T-helper 1 cell (primary cell): ENCODE results near the gene SQSTM1.
"Not testable (repeated sequence)": the region's sequence is repeated elsewhere in the genome, so short reads cannot be mapped to it uniquely, and the experiment has no call there.

Source experiments
- DNase-seq, 5 donors: peaks; one replicate each; pipeline ENCODE4 v3.0.0-alpha.2; 2012 to 2020
- total RNA-seq, 4 donors: gene quantifications; one replicate each; lab custom pipeline; 2026; lab: John Stamatoyannopoulos, UW

SQSTM1 gene
- 216 to 539 (median 342) reads per million in 4 donors for total RNA-seq

DNA sequence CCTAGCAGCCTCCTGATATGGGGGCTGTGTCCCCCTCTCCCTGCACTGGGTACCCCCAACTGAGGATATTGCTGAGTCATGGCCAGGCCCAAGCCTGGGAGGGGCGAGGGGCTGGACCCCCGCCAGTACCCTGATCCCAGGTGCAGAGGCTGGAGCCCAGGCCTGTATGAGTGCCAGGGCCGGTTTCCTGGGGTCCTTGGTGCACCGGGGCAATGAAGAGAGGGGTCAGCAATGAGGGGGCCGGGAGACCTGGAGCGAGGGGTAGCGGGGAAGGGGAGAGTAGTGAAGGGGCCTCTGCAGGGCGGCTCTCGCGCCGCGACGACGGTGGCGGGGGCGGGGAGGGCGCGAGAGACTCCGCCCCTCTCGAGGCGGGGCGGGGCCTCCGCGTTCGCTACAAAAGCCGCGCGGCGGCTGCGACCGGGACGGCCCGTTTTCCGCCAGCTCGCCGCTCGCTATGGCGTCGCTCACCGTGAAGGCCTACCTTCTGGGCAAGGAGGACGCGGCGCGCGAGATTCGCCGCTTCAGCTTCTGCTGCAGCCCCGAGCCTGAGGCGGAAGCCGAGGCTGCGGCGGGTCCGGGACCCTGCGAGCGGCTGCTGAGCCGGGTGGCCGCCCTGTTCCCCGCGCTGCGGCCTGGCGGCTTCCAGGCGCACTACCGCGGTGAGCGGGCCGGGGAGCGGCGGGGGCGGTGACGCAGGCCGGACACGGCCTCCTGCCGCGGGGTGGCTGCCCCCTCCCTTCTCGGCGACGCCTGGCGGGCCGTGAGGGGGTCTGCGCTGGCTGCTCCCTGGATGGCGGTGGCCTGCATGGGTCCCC lies at the start of gene SQSTM1:
TSS of gene SQSTM1 (plus strand) at position 423 of the 815 bp plus-strand sequence. CDS start at position 455, 32 bp downstream.
- DNase-seq, result peak; percentile 59 to 81 (median 73)

DNA sequence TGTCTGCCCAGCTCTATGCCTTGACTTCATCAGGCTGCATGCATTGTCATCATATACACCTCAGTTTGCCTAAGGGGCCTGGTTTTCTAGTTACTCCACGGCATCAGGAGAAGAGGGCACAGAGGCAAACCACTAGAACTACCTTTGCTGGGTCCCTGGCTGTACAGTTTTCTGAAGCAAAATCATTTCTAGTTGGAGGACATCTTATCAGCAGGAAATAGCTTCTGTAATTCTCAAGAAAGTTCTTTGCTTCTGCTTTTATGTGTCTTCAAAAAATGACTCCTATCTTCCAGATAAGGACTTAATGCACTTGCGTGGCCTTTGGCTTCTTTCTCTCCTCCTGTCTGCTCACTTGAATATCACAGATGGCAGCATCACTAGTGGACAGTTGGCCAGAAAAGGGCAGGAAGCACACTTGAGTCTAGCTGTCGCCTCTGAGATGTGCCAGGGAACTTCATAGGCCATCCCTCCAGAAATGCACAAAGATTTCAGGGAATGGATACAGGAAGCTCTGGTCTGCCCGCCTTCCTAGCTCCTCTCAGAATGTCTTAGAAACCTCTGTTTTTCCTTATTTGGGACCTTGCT lies 49.3 kb upstream of the SQSTM1 start:
- no peak for DNase-seq

GRCh38 chr5:179772351-179772750 lies 48.4 kb upstream of the SQSTM1 start:
- DNase-seq, result no peak

DNA sequence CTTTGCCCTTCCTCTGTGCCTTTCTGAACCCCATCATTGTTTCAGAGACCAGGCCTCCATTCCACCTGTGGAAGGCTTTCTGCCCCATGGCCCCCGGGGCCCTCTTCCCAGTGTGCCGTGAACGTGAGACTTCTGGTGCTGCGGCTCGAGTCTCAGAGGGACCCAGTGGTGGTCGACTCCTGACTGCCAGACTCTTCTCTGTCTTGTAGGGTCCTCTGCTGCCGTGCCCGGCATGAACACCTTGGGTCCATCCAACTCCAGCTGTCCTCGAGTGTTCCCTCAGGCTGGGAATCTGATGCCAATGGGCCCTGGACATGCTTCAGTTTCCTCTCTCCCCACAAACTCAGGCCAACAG lies 47.0 kb upstream of the SQSTM1 start:
- no peak for DNase-seq

- DNase-seq, result no peak
Observed at GRCh38 chr5:179774442-179774841, 46.3 kb upstream of the SQSTM1 start.

- DNase-seq, result no peak
Observed at GRCh38 chr5:179776411-179776938, 44.2 kb upstream of the SQSTM1 start.

GRCh38 chr5:179777456-179777855 lies 43.2 kb upstream of the SQSTM1 start:
- DNase-seq, result no peak

DNA sequence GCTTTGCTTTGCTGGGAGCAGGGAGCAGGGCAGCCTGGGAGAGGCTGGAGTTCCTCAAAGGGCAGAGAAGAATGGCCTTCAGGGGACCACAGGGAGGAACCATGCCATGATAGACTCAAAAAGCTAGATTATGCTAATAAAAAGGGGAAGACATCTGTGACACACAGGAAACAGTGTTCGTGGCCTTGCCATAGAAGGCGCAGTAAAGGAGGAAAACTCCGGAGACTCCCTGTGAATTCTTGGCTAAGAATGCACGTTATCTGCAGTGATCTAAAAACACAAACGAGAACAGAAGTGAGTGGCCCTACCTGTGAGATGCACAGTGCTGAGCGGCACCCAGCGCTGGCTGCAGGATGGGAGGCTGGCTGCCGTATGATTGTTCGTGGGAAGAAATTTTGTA lies 42.8 kb upstream of the SQSTM1 start:
- no peak for DNase-seq

GRCh38 chr5:179778591-179778990 lies 42.1 kb upstream of the SQSTM1 start:
- no peak for DNase-seq

DNA sequence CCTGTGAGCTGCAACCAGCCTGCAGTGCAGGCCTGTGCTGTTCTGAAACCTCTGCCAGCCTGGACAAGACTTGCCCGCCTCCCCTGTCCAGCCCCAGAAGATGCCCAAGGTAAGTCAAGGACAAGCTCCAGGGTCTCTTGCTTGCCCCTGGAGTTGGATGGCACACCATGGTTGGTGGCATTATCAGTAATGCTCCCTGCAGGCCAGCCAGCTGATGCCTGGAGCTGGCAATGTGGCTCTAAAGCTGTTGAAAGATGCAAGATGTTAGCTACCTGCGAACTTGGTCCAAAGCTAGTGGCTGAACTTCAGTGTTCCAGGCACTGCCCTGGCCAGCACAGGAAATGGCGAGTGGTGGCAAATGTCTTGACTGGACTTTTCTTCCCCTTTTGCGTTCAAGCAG lies 40.9 kb upstream of the SQSTM1 start:
- no peak for DNase-seq

GRCh38 chr5:179780362-179780761 lies 40.3 kb upstream of the SQSTM1 start:
- no peak for DNase-seq

GRCh38 chr5:179781846-179782245 lies 38.9 kb upstream of the SQSTM1 start:
- DNase-seq, result no peak

DNA sequence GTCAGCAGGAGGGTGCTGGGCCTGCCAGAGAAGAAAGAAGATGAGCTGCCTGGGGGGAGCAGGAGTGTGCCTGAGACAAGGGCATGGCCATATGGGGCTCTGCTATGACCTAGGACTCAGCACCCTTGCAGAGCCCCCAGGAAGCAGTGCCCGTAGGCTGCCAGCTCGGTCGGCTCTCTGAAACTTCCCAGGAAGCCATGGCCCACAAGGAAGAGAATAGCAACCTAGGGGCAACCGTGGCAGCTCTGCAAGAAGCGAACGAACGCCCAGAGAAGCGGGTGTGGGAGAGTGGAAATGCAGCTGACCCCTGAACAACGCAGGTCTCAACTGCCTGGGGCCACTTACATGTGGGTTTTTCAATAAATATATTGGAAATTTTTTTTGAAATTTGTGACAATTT lies 37.6 kb upstream of the SQSTM1 start:
- no peak for DNase-seq

DNA sequence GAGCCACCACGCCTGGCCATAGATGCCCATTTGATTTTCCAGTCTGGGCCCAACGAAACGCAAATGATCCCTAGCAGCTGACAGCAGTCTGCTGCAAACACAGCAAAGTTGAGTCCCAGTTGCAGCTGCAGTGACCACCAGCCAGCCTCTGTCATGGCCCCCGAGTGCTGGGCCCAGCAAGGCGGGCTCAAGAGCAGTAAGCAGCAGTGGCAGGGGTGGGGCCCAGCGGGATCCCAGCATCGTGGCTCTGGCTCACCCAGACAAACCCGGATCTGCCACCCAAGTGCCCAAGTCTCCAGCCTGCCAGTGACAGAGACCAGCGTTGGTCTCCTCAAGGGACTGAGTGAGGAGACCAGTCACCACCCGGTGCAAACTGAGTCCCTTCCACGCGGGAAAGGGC lies 33.8 kb upstream of the SQSTM1 start:
- no peak for DNase-seq

DNA sequence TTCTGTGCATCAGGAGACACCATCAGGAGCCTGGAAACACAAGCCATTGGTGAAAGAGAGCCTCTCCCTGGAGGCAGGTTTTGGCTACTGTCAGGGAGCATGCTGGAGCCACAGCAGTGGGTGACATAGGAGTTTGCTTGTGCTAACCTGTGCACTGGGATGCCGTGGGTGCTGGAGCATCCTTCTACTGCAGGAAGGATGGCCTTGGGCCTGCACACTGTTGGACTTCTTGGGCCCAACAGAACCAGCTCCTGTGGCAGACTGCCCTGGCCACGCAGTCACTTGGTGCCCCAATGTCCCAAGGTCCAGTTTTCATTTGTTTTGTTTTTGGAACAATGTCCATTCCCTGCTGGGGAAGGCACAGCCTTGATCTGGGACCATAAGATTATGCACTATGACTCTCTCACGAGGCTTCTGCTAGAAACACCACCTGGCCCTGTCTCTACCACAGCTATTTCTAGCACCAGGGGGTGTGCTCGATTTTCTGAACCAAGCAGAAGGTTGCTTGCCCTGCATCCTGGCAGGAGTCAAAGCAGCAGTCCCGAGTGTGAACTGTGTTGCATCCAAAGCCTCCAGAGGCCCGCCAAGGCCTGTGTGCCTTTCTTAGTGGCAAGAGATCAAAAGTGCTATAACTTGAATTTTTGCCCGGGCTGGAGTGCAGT lies 32.4 kb upstream of the SQSTM1 start:
- DNase-seq, result no peak

- DNase-seq, result not testable (repeated sequence)
Observed at GRCh38 chr5:179789278-179789677, 31.4 kb upstream of the SQSTM1 start.

GRCh38 chr5:179791881-179792611 lies 28.7 kb upstream of the SQSTM1 start:
- DNase-seq, result no peak

DNA sequence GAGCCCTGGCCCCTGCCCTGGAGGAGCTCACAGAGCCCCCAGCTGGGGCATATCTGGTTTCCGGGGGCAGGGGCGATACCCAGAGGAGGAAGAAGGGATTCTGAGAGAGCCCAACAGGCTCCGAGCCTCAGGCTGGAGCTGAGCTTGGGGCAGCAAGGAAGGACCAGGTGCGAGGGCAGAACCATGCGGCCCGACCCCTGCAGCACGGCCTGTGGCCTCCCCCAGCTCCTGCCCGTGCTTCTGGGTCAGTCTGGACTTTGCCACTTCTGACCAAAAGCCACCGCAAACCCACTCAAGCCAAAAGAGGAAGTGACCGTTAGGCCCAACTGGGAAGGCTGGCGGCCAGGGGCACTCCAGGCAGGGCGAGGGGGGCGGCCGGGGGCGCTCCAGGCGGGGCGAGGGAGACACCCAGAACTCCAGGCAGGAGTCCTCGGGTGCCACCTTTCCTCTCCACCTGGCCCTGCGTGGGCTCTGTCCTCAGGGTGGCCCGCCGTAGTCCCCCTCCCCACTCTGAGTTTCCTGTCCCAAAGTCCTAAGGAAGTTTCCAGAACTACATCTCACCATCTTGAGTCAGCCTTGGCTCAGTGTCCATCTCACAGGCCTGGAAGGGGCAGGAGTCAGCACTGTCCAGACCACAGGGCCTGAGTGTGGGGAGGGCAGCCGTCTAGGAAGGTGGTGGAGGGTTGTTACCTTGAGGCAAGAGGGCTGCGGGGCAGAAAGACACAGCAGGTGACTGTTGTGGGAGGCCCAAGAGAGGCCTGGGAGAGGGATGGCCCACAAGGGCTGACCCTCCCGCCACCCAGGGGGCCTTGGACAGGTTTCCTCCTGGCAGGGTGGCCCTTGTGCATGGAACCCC lies 27.9 kb upstream of the SQSTM1 start:
- no peak for DNase-seq

- peak in 4 of 5 donors; percentile 36 to 55 (median 48) for DNase-seq
Observed at GRCh38 chr5:179793468-179794139, 27.1 kb upstream of the SQSTM1 start, which contains the start of gene LTC4S. TSS of gene LTC4S (plus strand) at chr5:179793986. CDS start at chr5:179794081, 95 bp downstream.

GRCh38 chr5:179794171-179794570 lies 26.5 kb upstream of the SQSTM1 start:
- DNase-seq, result no peak

GRCh38 chr5:179794575-179794974 lies 26.1 kb upstream of the SQSTM1 start:
- no peak for DNase-seq
